ENCODE data around the gene HTT. TPM values are rescaled to one million over a fixed set of nuclear protein-coding genes. Genes with fewer than 3 reads are reported as not detected.

The HTT gene
- total and polyA plus RNA-seq, 2 of the 8 experiments (the other 6 are each of a cell fraction or from before 2014, with no cell fraction given), result 24.0 to 71.0 TPM

GRCh38 chr4:3225071-3225850 is 150.8 kb downstream of the HTT start:
- no peaks in the 10 kb centered on the region; the same call in 1 of the 2 replicates for H3K23me2 ChIP-seq (ENCODE audit: low read depth, low read length)
- H2BK12ac ChIP-seq (ENCODE audit: low read depth, low read length), result no peak overlapping the region
- H2BK20ac ChIP-seq (ENCODE audit: low read length), result no peak overlapping the region
- no peak overlapping the region for H2BK5ac ChIP-seq (ENCODE audit: low read depth, low read length)
- H4K5ac ChIP-seq (ENCODE audit: insufficient read length, low read depth, low read length), result no peak overlapping the region
- H3K27ac ChIP-seq (ENCODE audit: low read depth, low read length), result no peak overlapping the region
- no peak overlapping the region for H2BK120ac ChIP-seq (replicated peaks; ENCODE audit: low read depth, low read length)
- no peak overlapping the region; a peak in 1 of 7 replicates for H3K9ac ChIP-seq (replicated peaks in 1 of 4; ENCODE audit: extremely low read depth in 1 of 4, low read depth in 3 of 4, low read length in 3 of 4)
- no peak overlapping the region for H3K14ac ChIP-seq (ENCODE audit: insufficient read length)
- H4K91ac ChIP-seq (replicated peaks; ENCODE audit: insufficient read length, low read length), result no peak overlapping the region
- no peaks in the 10 kb centered on the region for H3K27me3 ChIP-seq (replicated peaks in 1 of 4; ENCODE audit: control insufficient read depth in 3 of 4, extremely low read depth in 1 of 4, insufficient read depth in 3 of 4, low read length in 3 of 4)
- H3K36me3 ChIP-seq (ENCODE audit: control insufficient read depth in 2 of 4, insufficient read depth in 4 of 4, low read length in 3 of 4), result peaks cover 24 to 66% (median 42%) of the 10 kb centered on the region in 4 experiments
- H3K9me3 ChIP-seq (ENCODE audit: insufficient read depth in 2 of 2, low read depth in 1 of 2, low read length in 1 of 2), result peaks cover 0 to 3% of the 10 kb centered on the region in 2 experiments; a peak in 1 of 4 replicates
- H3K56ac ChIP-seq (replicated peaks; ENCODE audit: insufficient read length, low read depth, low read length), result no peak overlapping the region
- peaks cover 12 to 14% of the 10 kb centered on the region in 2 experiments for H4K20me1 ChIP-seq (replicated peaks in 1 of 2; ENCODE audit: control insufficient read depth in 1 of 2, insufficient read depth in 2 of 2, low read length in 2 of 2)
- no peak overlapping the region for H2AFZ ChIP-seq (ENCODE audit: low read length)
- H3K23ac ChIP-seq (ENCODE audit: insufficient read length), result no peak overlapping the region
- WGBS, 2 experiments (ENCODE audit: extremely low coverage in 1 of 2, insufficient coverage in 1 of 2, insufficient read length in 1 of 2, insufficient replicate concordance in 2 of 2, low coverage in 1 of 2, low lambda C conversion rate in 2 of 2, missing lambda C conversion rate in 1 of 2), result 97% methylated on average over 21 of the region's 22 CpGs; no CpG with 5 or more reads in 1 of the 2 experiments
- no peaks in the 10 kb centered on the region for H3K4me1 ChIP-seq (replicated peaks in 1 of 4; ENCODE audit: control insufficient read depth in 3 of 4, insufficient read depth in 4 of 4, low read length in 3 of 4)
- no peak overlapping the region for H2BK15ac ChIP-seq (ENCODE audit: low read length)
- no peak overlapping the region for H3K4me3 ChIP-seq (ENCODE audit: extremely low read depth in 1 of 4, insufficient read depth in 2 of 4, low read depth in 3 of 4, low read length in 4 of 4)
- ChIA-PET POLR2A (ENCODE audit: partially characterized antibody) (interaction anchor here (0.7 kb wide), 1 partner anchor 15 kb away, joined by 3 read pairs; no protein-coding TSS in a partner anchor), CTCF (ENCODE audit: partially characterized antibody) (interaction anchor here (0.6 to 1.8 kb wide), 10 partner anchors 15 to 289 kb away, joined by 3 to 6 read pairs (median 3); no protein-coding TSS in a partner anchor)
- no peaks in the 10 kb centered on the region for H3K79me2 ChIP-seq (ENCODE audit: control insufficient read depth in 1 of 2, insufficient read depth in 2 of 2, low read length in 2 of 2)
- H3K18ac ChIP-seq (ENCODE audit: extremely low read depth, low read length), result no peak overlapping the region
- H2AK5ac ChIP-seq (ENCODE audit: low read depth, low read length), result no peak overlapping the region
- no peak overlapping the region for H3K4me2 ChIP-seq (ENCODE audit: insufficient read depth in 1 of 2, low read depth in 2 of 2, low read length in 2 of 2)
- H4K8ac ChIP-seq (ENCODE audit: extremely low read depth, insufficient read depth, low read length), result no peak overlapping the region
- FAIRE-seq (no peak), DNase-seq (ENCODE audit: low read depth in 1 of 2, low spot score in 2 of 2) (no peak)
- H3K79me1 ChIP-seq (ENCODE audit: low read depth, low read length), result no peaks in the 10 kb centered on the region; the same call in 1 of the 2 replicates
- no peak overlapping the region for H3K4ac ChIP-seq (replicated peaks; ENCODE audit: insufficient read length, low read depth, low read length)
- TF ChIP-seq JUN (IDR thresholded peaks at IDR 0.05; ENCODE audit: low read depth, low read length), result no peak
- no peak for TF ChIP-seq SP2 (IDR thresholded peaks at IDR 0.05; ENCODE audit: low read length)
- no peak for TF ChIP-seq CTCF (IDR thresholded peaks at IDR 0.05; ENCODE audit: control extremely low read depth in 1 of 3, insufficient read depth in 1 of 3, low read depth in 1 of 3, low read length in 3 of 3)
- no peak for TF ChIP-seq NANOG (IDR thresholded peaks at IDR 0.05; ENCODE audit: insufficient read depth, low read depth, low read length, poor library complexity, severe bottlenecking)
- no peak for TF ChIP-seq CREB1 (IDR thresholded peaks at IDR 0.05)
- no peak for TF ChIP-seq BRCA1 (IDR thresholded peaks at IDR 0.05; ENCODE audit: low read depth, low read length)
- TF ChIP-seq BCL11A (IDR thresholded peaks at IDR 0.05; ENCODE audit: low read depth in 2 of 2, low read length in 2 of 2), result no peak
- no peak for TF ChIP-seq CHD2 (IDR thresholded peaks at IDR 0.05; ENCODE audit: low read length)
- no peak for TF ChIP-seq MAFK (IDR thresholded peaks at IDR 0.05; ENCODE audit: low read depth, low read length)
- no peak for TF ChIP-seq YY1 (IDR thresholded peaks at IDR 0.05; ENCODE audit: low read depth, low read length)
- no peak for TF ChIP-seq KDM5A (IDR thresholded peaks at IDR 0.05; ENCODE audit: low read length)
